ENCODE results near the gene IMMT.
A peak's percentile ranks its signal among the peaks of the same experiment; 100 is the strongest.

IMMT gene

GRCh38 chr2:86139981-86140380, 55.3 kb downstream of the IMMT start:
- Histone ChIP-seq H3K9me3 (replicated peaks in 1 of 11) (no peaks in the 10 kb centered on the region), H3K4me3 (no peak overlapping the region), H3K27me3 (no peaks in the 10 kb centered on the region), H3K36me3 (peaks cover 98 to 100% (median 100%) of the 10 kb centered on the region in 11 experiments), H4K20me1 (peaks cover 0 to 73% (median 45%) of the 10 kb centered on the region in 11 experiments; a peak in 17 of 22 replicates), H3K4me1 (peaks cover 0 to 4% (median 0%) of the 10 kb centered on the region in 10 experiments; a peak in 1 of 20 replicates), H3K27ac (no peak overlapping the region), H3K9ac (no peak overlapping the region), H3K4me2 (no peak overlapping the region)
- no peak for TF ChIP-seq Cebpa-rat (IDR thresholded peaks at IDR 0.05)

DNA sequence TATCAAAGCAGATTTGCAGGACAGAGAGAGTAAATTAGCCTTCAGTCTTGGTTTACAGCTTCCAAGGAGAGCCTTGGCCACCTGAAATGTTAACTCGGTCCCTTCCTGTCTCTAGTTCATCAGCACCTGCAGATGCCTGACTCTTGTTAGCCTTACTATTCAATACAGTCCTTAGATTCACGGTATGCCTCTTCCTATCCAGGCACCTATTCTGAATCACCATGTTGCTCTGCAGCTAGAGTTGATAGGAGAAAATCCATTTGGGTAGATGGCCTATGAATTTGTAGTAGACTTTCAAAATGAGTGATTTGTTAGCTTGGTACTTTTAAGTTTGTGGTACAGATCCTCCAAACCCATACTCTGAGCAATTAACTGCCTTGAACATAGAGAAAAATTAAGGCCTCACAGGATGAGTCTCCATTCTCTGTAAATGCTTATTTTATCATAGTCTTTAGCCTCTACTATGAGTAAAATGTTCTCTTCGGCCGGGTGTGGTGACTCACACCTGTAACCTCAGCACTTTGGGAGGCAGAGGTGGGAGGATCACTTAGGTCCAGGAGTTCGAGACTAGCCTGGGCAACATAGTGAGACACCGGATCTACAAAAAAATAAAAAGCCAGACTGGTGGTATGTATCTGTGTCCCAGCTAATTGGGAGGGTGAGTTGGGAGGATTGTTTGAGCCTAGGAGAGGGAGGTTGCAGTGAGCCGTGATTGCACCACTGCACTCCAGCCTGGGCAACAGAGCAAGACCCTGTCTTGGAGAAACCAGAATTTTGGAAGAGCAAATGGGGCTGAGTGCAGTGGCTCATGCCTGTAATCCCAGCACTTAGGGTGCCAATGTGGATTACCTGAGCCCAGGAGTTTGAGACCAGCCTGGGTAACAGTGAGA, 56.3 kb downstream of the IMMT start:
- Histone ChIP-seq H3K36me3 (peaks cover 98 to 100% (median 100%) of the 10 kb centered on the region in 11 experiments), H3K27ac (no peak overlapping the region), H3K9ac (no peak overlapping the region), H3K9me3 (replicated peaks in 1 of 11) (no peaks in the 10 kb centered on the region), H3K4me3 (no peak overlapping the region), H4K20me1 (peaks cover 0 to 72% (median 40%) of the 10 kb centered on the region in 11 experiments; a peak in 15 of 22 replicates), H3K4me2 (no peak overlapping the region), H3K27me3 (no peaks in the 10 kb centered on the region), H3K4me1 (peaks cover 0 to 4% (median 0%) of the 10 kb centered on the region in 10 experiments; a peak in 1 of 20 replicates)
- no peak for TF ChIP-seq Cebpa-rat (IDR thresholded peaks at IDR 0.05)

DNA sequence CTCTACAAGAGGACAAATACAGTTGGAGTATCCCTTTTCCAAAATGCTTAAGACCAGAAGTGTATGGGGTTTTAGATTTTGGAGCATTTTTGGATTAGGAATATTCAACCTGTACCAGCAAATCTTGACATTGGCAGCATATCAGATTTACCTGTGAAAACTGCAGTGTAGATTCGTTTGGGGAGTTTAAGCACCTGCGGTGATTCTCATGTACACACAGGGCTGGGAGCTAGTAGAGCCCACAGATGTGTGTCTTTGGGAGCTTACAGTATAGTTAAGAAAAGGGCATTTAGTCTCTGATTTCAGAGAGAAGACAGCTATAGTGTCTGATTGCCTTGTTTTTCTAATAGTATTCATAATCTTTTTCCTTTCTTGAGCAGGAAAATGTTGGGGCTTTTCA, 59.1 kb downstream of the IMMT start:
- no peaks in the 10 kb centered on the region for H3K27me3 ChIP-seq
- no peak overlapping the region for H3K27ac ChIP-seq
- no peak for TF ChIP-seq Cebpa-rat (IDR thresholded peaks at IDR 0.05)
- H3K36me3 ChIP-seq: peaks cover 98 to 100% (median 100%) of the 10 kb centered on the region in 11 experiments
- H4K20me1 ChIP-seq: peaks cover 0 to 67% (median 31%) of the 10 kb centered on the region in 11 experiments; a peak in 16 of 22 replicates
- no peak overlapping the region for H3K4me2 ChIP-seq
- H3K4me3 ChIP-seq: no peak overlapping the region
- H3K4me1 ChIP-seq: no peaks in the 10 kb centered on the region
- no peaks in the 10 kb centered on the region for H3K9me3 ChIP-seq (replicated peaks in 1 of 11)
- H3K9ac ChIP-seq: no peak overlapping the region

GRCh38 chr2:86135653-86136052, 59.6 kb downstream of the IMMT start:
- H3K4me2 ChIP-seq: no peak overlapping the region
- H3K27ac ChIP-seq: no peak overlapping the region
- TF ChIP-seq Cebpa-rat (IDR thresholded peaks at IDR 0.05): no peak
- peaks cover 98 to 100% (median 100%) of the 10 kb centered on the region in 11 experiments for H3K36me3 ChIP-seq
- H3K27me3 ChIP-seq: no peaks in the 10 kb centered on the region
- peaks cover 0 to 64% (median 32%) of the 10 kb centered on the region in 11 experiments; a peak in 15 of 22 replicates for H4K20me1 ChIP-seq
- no peak overlapping the region for H3K9ac ChIP-seq
- no peaks in the 10 kb centered on the region for H3K4me1 ChIP-seq
- no peak overlapping the region for H3K4me3 ChIP-seq
- no peaks in the 10 kb centered on the region for H3K9me3 ChIP-seq (replicated peaks in 1 of 11)

GRCh38 chr2:86134709-86135108, 60.6 kb downstream of the IMMT start:
- no peak overlapping the region for H3K9ac ChIP-seq
- H3K9me3 ChIP-seq (replicated peaks in 1 of 11): no peaks in the 10 kb centered on the region
- H3K4me1 ChIP-seq: no peaks in the 10 kb centered on the region
- peaks cover 0 to 64% (median 33%) of the 10 kb centered on the region in 11 experiments; a peak in 15 of 22 replicates for H4K20me1 ChIP-seq
- TF ChIP-seq Cebpa-rat (IDR thresholded peaks at IDR 0.05): no peak
- no peaks in the 10 kb centered on the region for H3K27me3 ChIP-seq
- H3K4me3 ChIP-seq: no peak overlapping the region
- peaks cover 100% of the 10 kb centered on the region in 11 experiments for H3K36me3 ChIP-seq
- H3K27ac ChIP-seq: no peak overlapping the region
- H3K4me2 ChIP-seq: no peak overlapping the region

GRCh38 chr2:86124683-86125082, 70.6 kb downstream of the IMMT start:
- no peak for TF ChIP-seq Cebpa-rat (IDR thresholded peaks at IDR 0.05)
- no peak overlapping the region for H3K4me3 ChIP-seq
- H4K20me1 ChIP-seq: peaks cover 0 to 64% (median 35%) of the 10 kb centered on the region in 11 experiments; a peak in 14 of 22 replicates
- no peak overlapping the region for H3K9ac ChIP-seq
- H3K27me3 ChIP-seq: no peaks in the 10 kb centered on the region
- H3K9me3 ChIP-seq (replicated peaks in 1 of 11): no peaks in the 10 kb centered on the region
- no peaks in the 10 kb centered on the region for H3K4me1 ChIP-seq
- no peak overlapping the region for H3K27ac ChIP-seq
- peaks cover 98 to 100% (median 100%) of the 10 kb centered on the region in 11 experiments for H3K36me3 ChIP-seq
- no peak overlapping the region for H3K4me2 ChIP-seq

DNA sequence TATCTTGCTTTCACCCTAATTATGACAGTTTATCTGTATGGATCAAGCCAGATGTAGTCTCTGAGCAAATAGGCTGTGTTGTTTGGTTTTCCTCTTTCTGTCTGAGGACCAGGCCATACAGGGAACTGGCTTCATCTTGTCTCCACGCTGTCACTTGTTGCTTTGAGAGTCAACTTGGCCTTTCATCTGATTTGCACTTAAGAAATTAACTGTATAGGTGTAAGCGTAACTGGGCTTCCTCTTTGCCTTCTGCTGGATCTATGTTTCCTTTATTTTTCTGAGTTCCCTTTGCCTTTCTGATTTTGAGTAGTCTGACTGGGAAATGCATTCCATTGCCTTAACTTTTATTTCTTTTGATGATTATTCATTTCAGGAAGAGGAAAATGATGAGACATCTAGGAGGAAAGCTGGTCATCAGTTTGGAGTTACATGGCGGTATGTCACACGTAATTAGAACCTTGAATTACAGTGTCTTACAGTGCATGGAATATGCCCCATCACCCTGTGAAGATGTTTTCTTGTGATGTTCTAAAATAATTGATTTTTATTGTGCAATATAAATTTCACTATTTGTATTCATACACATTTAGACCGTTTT, 71.8 kb downstream of the IMMT start:
- Histone ChIP-seq H4K20me1 (peaks cover 0 to 63% (median 32%) of the 10 kb centered on the region in 11 experiments; a peak in 15 of 22 replicates), H3K36me3 (peaks cover 98 to 100% (median 100%) of the 10 kb centered on the region in 11 experiments), H3K4me1 (no peaks in the 10 kb centered on the region), H3K27ac (no peak overlapping the region), H3K9me3 (replicated peaks in 1 of 11) (no peaks in the 10 kb centered on the region), H3K4me3 (no peak overlapping the region), H3K4me2 (no peak overlapping the region), H3K27me3 (no peaks in the 10 kb centered on the region), H3K9ac (no peak overlapping the region)
- peak in 1 of 11 experiments; percentile 14; a peak in 1 of 22 replicates for TF ChIP-seq Cebpa-rat (IDR thresholded peaks at IDR 0.05)

- Histone ChIP-seq H3K4me1 (no peaks in the 10 kb centered on the region), H3K27ac (no peak overlapping the region), H3K9ac (no peak overlapping the region), H3K36me3 (peaks cover 99 to 100% (median 100%) of the 10 kb centered on the region in 11 experiments), H3K27me3 (no peaks in the 10 kb centered on the region), H3K9me3 (replicated peaks in 1 of 11) (no peaks in the 10 kb centered on the region), H4K20me1 (peaks cover 13 to 96% (median 63%) of the 10 kb centered on the region in 11 experiments; a peak in 21 of 22 replicates), H3K4me2 (no peak overlapping the region), H3K4me3 (no peak overlapping the region)
- TF ChIP-seq Cebpa-rat (IDR thresholded peaks at IDR 0.05): no peak
Measured at GRCh38 chr2:86118130-86118529, 77.1 kb downstream of the IMMT start.

DNA sequence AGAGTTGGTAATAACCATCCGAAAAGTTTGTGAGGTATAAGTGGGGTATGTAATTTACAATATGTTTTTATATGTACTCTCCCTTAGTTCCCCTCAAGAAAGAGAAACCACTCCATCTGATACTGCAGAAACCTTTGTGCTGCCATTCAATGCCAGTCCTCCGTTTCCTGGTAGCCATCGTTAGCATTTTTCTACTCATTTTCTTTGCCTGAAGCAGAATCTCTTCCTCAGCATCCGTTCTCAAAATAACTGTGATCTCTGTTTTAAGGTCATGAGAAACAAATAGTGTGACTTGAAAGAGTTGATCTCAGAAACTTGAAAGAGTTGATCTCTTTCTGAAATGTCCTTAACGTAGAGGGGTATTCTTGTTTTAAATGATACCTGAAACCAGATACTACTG, 88.2 kb downstream of the IMMT start:
- Histone ChIP-seq H3K4me2 (peak overlapping the region; percentile 76 to 96 (median 86)), H3K9me3 (replicated peaks in 1 of 11) (no peaks in the 10 kb centered on the region), H3K9ac (peak overlapping the region; percentile 88 to 96 (median 91)), H3K4me3 (peak overlapping the region; percentile 79 to 93 (median 84)), H3K4me1 (peaks cover 27 to 39% (median 34%) of the 10 kb centered on the region in 10 experiments), H4K20me1 (peaks cover 0 to 87% (median 62%) of the 10 kb centered on the region in 11 experiments; a peak in 19 of 22 replicates), H3K36me3 (peaks cover 51 to 70% (median 66%) of the 10 kb centered on the region in 11 experiments), H3K27ac (peak overlapping the region; percentile 88 to 97 (median 93); a peak in 21 of 22 replicates), H3K27me3 (no peaks in the 10 kb centered on the region)
- TF ChIP-seq Cebpa-rat (IDR thresholded peaks at IDR 0.05): no peak
